C4-2B (cell line): ENCODE data around the gene SMIM3.
"Not testable (repeated sequence)": the region's sequence is repeated elsewhere in the genome, so short reads cannot be mapped to it uniquely, and the experiment has no call there.

Source experiments
- ZFX ChIP-seq: fragments of 450-650 bp; IDR thresholded peaks from 2 replicates; pipeline ENCODE4 v1.6.1; 2017
- TF ChIP-seq, protein P1 (sequence below): fragments of 450-650 bp; conservative IDR thresholded peaks from 2 replicates; pipeline ENCODE4 v1.5.1; 2017; ENCODE audit warnings: mild to moderate bottlenecking

DNA sequence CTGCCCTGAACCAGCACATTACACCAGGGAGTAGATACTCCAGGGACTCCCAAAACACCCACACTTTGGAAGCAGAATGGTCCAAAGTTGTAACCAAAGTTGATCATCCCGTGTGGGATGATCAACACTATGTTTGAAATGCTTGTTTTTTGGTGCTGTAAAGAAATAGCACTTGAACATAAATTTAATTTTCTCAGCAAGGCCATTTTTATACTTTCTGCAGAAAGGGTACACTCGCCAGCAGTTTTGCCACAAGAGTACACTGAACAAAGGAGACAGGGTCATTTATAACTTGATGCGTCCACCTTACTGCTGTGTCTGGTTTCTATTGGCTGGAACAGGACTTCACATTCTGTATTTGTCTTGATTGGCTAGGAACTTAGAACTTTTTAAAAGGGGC, 53.3 kb downstream of the SMIM3 start:
- TF ChIP-seq, protein P1, sequence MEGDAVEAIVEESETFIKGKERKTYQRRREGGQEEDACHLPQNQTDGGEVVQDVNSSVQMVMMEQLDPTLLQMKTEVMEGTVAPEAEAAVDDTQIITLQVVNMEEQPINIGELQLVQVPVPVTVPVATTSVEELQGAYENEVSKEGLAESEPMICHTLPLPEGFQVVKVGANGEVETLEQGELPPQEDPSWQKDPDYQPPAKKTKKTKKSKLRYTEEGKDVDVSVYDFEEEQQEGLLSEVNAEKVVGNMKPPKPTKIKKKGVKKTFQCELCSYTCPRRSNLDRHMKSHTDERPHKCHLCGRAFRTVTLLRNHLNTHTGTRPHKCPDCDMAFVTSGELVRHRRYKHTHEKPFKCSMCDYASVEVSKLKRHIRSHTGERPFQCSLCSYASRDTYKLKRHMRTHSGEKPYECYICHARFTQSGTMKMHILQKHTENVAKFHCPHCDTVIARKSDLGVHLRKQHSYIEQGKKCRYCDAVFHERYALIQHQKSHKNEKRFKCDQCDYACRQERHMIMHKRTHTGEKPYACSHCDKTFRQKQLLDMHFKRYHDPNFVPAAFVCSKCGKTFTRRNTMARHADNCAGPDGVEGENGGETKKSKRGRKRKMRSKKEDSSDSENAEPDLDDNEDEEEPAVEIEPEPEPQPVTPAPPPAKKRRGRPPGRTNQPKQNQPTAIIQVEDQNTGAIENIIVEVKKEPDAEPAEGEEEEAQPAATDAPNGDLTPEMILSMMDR: not testable (repeated sequence)
- not testable (repeated sequence) for TF ChIP-seq ZFX
